Adrenal gland (tissue), 5 donors: ENCODE data around the gene GALNTL6.

Source experiments
- CTCF ChIP-seq, 6 experiments: fragments of 450-650 bp in 4 of 6; fragments of 200-600 bp in 2 of 6; sonication (generic) in 1 of 6; IDR thresholded peaks; 1 replicate in 5 of 6; 2 replicates in 1 of 6; pipeline versions ENCODE4 v1.5.1 to v1.8.0; 2016 to 2021; ENCODE audit warnings: antibody characterized with exemption in 6 of 6, mild to moderate bottlenecking in 2 of 6, moderate library complexity in 1 of 6
- POLR2A ChIP-seq, 2 donors: fragments of 450-650 bp; IDR thresholded peaks; one replicate each; pipeline ENCODE4 v1.6.1; 2017; ENCODE audit warnings: antibody characterized with exemption in 2 of 2, mild to moderate bottlenecking in 2 of 2, moderate library complexity in 1 of 2
- donor health status: DM: no; HTN: no; CAD: no.

- TF ChIP-seq CTCF (IDR thresholded peaks at IDR 0.05), result no peak
- TF ChIP-seq POLR2A (IDR thresholded peaks at IDR 0.05), result no peak
Measured at GRCh38 chr4:172806841-172807240, 993.6 kb downstream of the GALNTL6 start.
